ENCODE data around the gene KCNIP3.
A peak's percentile ranks its signal among the peaks of the same experiment; 100 is the strongest.
"Not testable (repeated sequence)": the region's sequence is repeated elsewhere in the genome, so short reads cannot be mapped to it uniquely, and the experiment has no call there.

KCNIP3 gene

DNA sequence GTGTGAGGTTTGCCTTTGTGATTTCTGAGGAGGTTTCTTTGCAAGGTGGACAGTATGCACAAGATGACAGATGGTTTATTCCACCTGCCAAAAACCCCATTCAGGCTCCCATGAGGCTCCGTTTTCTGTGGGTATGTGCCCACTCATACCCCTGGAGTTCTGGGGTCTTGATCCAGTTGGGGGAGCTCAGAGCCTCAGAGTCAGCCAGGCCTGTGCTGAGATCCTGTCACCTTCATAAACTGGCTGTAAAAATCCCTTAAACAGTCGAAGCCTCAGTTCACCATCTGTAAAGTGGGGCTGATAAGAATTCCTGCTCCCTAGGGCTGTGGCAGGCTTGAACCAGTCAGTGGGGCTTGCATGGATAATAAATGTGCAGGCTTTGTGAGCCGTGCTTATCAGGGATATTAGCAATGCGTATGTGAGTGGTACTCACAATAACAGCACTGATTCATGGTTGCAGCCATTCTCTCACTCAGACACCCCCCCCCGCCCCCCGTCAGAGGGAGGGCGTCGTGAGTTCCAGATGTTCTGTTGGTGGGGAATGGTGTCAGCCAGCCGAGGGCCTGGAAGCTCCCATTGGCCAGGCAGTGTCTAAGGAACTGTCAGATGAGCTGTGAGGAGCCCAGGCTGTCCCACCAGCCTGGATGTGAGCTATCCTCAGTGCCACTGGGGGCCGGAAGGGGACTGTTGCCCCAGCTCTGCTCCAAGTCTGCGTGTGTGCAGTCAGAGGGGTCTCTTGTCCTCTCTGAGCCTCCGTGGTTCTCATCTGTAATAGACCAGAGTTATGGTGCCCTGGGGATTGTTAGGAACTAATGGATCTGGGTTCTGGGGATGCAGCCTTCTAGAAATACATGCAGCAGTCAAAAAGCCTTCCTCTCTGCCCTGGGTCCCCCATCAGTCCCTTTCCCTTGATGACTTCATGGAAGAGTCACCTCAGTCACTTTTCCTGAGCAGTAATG lies 51.7 kb downstream of the KCNIP3 start:
- DNase-seq (ENCODE audit: low read depth): peak; percentile 78

GRCh38 chr2:95349568-95350322 lies 52.6 kb downstream of the KCNIP3 start:
- DNase-seq (ENCODE audit: low read depth): no peak

- DNase-seq (ENCODE audit: low read depth): no peak
Observed at GRCh38 chr2:95350368-95350767, 53.2 kb downstream of the KCNIP3 start.

GRCh38 chr2:95350774-95351597 lies 53.8 kb downstream of the KCNIP3 start:
- DNase-seq (ENCODE audit: low read depth): no peak

- no peak for DNase-seq (ENCODE audit: low read depth)
Observed at GRCh38 chr2:95351598-95351915, 54.4 kb downstream of the KCNIP3 start.

DNA sequence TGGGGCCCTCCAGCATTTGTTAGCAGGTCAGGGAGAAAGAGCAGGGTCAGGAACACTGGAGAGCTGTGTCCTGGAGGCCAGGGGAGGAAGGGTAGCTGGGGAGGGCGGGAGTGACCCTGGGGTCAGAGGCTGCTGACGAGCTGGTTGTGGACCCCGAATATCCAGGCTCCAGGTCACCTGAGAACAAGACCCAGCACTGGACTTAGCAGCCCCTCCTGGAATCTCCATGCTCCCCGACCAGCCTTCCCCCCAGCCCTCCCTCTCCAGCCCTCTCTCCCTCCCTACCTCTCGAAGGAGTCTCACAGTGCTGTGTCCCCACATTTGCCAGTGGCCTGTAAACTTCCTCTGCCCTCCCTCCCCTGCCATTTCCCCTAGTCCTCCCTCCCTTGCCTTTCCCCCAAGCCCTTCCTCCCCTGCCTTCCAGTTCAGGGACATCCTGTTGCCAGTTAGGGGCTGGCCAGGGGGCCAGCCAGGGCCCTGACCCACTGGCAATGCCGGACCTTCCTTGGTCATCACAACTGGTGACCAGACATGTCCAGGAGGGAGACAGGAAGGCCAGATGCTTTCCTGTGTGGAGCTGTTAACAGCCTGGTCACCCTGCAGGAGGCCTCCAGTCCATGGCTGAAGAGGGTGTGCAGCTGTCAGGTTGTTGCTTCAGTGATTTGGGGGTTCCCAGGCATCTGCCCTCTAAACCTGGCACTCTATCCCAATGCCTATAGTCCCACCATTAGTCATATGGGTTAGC lies 55.3 kb downstream of the KCNIP3 start:
- DNase-seq (ENCODE audit: low read depth): no peak

DNA sequence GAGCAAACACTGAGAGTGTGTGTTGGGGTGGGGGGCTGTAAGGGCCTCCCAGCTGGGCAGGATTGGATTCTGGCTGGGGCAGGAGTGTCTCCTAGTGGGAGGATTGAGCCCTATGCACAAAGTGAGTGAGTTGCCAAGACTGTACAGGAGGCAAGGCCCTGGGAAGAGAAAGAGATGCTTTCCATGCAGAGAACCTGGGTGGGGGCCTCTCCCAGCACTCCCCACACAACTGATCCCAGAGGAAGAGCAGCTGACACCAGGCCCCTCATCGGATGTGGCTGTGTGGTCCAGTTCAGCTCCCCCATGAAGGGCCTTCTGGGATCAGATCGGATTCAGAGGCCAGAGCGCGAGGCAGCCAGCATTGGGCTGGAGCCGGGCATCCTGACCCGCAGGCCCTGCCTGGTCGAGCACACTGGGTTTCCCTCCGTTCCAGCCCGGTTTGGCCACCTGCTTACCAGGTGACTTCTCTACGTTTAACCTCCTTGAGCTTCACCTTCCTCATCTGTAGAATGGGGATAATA lies 56.0 kb downstream of the KCNIP3 start:
- no peak for DNase-seq (ENCODE audit: low read depth)

DNA sequence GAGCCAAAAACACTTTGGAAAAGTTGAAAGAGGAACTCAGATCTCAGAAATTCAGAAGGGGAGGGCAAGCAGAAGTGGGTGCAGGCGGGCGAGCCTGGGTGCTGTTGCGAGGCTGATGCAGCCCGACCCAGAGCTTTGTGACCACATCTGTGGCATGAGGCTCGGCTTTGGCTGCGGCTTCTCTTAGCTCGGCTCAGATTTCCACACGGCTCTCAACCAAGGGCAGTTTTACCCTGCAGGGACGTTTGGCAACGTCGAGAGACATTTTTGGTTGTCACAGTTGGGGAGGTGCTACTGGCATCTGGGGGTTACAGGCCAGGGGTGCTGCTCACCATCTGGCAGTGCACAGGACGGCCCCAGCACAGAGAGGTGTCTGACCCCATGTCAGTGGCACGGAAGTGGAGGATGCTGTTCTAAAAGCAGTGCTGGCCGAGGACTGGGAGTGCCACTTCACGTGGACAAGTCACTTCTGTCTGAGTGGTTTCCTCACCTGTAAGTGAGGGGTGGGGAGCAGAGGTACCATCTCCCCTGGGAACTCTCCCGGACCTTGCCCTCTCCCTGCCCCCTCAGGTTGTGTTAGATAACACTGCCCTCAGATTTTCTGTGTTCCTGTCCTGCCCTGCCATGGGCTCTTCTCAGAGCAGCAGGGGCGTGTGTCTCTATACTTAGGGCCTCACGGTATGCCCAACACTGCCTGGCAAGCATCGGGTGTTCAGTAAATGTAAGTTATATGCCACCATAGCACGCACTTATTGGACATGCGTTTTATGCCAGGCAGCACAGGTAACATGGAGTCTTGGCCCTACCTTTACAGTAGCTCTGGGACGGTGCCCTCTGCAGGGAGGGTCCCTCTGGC lies 56.7 kb downstream of the KCNIP3 start:
- no peak for DNase-seq (ENCODE audit: low read depth)

DNA sequence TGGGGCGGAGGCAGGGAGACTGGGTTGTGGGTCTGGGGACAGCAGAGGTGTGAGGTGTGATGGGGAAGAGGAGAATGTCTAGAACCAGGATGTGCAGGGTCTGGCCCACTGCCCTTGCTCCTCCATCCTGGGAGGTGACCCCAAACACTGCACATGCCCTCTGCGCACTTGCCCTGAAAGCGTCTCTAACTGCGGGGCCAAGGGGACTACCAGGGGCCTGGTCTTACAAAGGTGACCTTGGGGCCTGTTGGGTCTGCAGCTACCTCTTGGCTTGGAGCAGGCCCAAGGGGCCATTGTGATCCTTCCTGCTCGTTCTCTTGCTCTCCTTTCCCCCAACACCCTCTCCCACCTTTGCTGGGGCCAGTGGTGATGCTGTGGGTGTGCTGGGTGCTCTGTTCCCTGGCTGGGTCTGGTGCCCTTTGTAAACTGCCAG lies 57.3 kb downstream of the KCNIP3 start:
- DNase-seq (ENCODE audit: low read depth): no peak

- no peak for DNase-seq (ENCODE audit: low read depth)
Observed at GRCh38 chr2:95354925-95355324, 57.8 kb downstream of the KCNIP3 start.

- DNase-seq (ENCODE audit: low read depth): not testable (repeated sequence)
Observed at GRCh38 chr2:95355486-95355885, 58.3 kb downstream of the KCNIP3 start.

GRCh38 chr2:95356821-95357700 lies 59.9 kb downstream of the KCNIP3 start:
- no peak for DNase-seq (ENCODE audit: low read depth)

GRCh38 chr2:95357717-95358280 lies 60.7 kb downstream of the KCNIP3 start:
- no peak for DNase-seq (ENCODE audit: low read depth)

- peak; percentile 74 for DNase-seq (ENCODE audit: low read depth)
Observed at GRCh38 chr2:95359031-95359430, 61.9 kb downstream of the KCNIP3 start.

DNA sequence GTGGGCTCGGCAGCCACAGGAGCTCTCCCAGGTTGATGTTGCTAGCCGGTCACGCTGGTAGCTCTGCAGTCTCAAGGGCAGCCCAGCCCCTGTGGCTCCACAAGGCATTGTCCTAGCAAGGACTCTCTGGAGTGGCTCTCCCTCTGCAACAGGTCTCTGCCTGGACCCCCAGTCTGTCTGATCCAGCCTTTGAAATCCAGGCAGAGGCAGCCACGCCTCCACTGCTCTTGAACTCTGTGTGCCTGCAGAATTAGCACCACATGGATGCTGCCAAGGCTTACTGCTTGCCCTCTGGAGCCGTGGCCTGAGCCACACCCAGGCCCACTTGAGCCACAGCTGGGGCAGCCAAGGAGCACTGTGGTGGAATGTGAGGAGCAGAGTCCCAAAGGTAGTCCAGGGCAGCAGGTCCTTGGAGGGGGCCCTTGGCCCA lies 62.4 kb downstream of the KCNIP3 start:
- no peak for DNase-seq (ENCODE audit: low read depth)

DNA sequence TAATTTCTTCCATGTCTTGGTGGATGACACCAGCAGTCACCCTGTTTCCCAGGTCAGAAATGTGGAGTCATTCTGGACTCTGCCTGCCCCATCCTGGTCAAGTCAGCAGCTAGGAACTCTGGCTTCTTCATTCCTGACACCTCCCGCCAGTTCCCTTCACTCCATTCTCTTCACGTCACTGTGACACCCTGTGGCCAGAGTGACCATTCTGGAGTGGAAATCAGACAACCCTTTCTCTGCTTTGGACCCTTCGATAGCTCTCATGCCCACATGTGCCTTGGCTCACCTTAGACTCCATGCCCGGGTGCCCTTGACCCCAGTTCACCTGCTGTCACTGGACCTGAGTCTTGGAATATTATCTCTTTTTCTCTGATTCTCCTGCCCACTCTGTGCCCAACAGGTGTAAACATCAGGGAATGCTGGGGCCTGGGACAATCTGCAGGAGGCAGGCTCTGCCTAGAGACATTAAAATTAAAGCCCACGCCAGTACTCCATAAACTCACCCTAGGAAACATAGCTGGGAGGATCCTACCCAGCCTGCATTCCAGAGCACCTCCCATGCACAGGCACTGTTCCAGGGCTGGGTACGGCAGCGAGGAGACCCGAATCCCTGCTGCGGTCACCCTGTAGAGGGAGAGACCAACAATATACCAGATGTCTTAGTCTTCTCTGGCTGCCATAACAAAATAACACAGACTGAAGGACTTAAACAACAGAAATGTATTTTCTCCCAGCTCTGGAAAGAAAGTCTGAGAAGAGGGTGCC lies 64.3 kb downstream of the KCNIP3 start:
- no peak for DNase-seq (ENCODE audit: low read depth)

DNA sequence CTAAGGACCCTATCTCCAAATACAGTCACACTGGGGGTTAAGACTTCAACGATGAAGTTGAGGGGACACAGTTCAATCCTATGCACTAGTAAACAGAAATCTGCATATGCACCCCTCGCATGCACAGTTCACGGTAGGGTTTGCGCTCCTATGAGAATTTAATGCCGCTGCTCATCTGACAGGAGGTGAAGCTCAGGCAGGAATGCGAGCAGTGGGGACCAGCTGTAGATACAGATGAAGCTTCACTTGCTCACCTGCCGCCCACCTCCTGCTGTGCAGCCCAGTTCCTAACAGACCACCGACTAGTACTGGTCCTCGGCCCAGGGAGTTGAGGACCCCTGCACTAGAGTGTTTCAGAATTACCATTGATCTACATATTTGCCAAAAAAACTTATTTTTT lies 65.3 kb downstream of the KCNIP3 start:
- no peak for DNase-seq (ENCODE audit: low read depth)

GRCh38 chr2:95366514-95366913 lies 69.4 kb downstream of the KCNIP3 start:
- no peak for DNase-seq (ENCODE audit: low read depth)

All from amniotic epithelial cell (primary cell).